NB4 (cell line): Measurements from ENCODE around the gene SUMO2.

ENCODE experiments used
- CTCF ChIP-seq: IDR thresholded peaks from one replicate; pipeline ENCODE4 v1.5.1; 2012; ENCODE audit warnings: low read depth, low read length
- MAX ChIP-seq: IDR thresholded peaks from 2 replicates; pipeline ENCODE4 v1.6.1; 2011; ENCODE audit warnings: low read depth, low read length
- MYC ChIP-seq: IDR thresholded peaks from 2 replicates; pipeline ENCODE4 v1.6.1; 2011; ENCODE audit warnings: low read depth, low read length
- POLR2A ChIP-seq: IDR thresholded peaks from 2 replicates; pipeline ENCODE4 v1.6.1; 2011; ENCODE audit warnings: mild to moderate bottlenecking; ENCODE audit not compliant: insufficient read length; ENCODE audit errors: extremely low read depth

GRCh38 chr17:75128694-75129505, 53.9 kb downstream of the SUMO2 start:
- TF ChIP-seq CTCF, result no peak
- no peak for TF ChIP-seq MAX
- TF ChIP-seq POLR2A, result no peak
- TF ChIP-seq MYC, result no peak
